WI38 (cell line): ENCODE results near the gene CD79B.

Source experiments
- H3K4me3 ChIP-seq: 2 replicates; pipeline ENCODE4 v1.5.1; 2011; ENCODE audit warnings: low read depth, mild to moderate bottlenecking, control low read depth, low read length
- TF ChIP-seq, protein P1 (sequence below): IDR thresholded peaks from 2 replicates; pipeline ENCODE4 v1.5.1; 2012; ENCODE audit warnings: low read depth, mild to moderate bottlenecking, control low read depth, low read length

The CD79B gene

DNA sequence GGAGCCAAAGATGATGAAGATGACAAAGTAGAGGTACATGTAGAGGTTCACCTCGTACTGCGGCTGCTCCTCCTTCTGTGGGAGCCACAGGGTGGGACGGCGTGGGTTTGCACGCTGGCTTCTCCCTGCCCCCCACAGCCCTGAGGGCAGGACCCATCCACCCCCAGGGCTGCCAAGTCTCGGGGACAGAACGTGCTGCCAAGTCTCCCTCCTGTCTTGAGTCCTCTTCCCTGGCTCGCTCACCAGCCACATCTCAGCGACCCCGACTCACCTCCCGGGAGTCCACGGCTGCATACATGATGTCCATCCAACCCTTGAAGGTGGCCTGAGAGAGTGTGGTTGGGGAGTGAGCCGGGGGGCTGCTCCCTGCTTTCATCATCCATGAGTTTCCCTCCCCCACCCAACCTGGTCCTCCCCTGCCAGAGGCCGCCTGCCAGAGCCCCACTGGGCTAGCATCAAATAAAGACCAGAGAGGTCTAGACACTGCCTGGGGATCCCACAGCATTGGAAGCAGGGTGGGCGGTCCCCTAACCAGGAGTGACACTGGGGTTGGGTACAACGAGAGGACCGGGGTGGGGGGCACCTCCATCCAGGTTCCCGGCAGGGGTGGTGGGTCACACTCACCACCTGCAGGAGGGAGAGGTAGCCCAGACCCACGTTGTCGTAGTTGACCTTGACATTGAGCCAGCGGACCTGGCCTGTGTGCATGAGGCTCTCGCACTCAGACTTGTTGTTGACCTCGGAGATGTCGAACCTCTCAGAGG is 12.8 kb upstream of the CD79B start:
- TF ChIP-seq, protein P1, sequence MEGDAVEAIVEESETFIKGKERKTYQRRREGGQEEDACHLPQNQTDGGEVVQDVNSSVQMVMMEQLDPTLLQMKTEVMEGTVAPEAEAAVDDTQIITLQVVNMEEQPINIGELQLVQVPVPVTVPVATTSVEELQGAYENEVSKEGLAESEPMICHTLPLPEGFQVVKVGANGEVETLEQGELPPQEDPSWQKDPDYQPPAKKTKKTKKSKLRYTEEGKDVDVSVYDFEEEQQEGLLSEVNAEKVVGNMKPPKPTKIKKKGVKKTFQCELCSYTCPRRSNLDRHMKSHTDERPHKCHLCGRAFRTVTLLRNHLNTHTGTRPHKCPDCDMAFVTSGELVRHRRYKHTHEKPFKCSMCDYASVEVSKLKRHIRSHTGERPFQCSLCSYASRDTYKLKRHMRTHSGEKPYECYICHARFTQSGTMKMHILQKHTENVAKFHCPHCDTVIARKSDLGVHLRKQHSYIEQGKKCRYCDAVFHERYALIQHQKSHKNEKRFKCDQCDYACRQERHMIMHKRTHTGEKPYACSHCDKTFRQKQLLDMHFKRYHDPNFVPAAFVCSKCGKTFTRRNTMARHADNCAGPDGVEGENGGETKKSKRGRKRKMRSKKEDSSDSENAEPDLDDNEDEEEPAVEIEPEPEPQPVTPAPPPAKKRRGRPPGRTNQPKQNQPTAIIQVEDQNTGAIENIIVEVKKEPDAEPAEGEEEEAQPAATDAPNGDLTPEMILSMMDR = no peak
- no peak overlapping the region for H3K4me3 ChIP-seq

DNA sequence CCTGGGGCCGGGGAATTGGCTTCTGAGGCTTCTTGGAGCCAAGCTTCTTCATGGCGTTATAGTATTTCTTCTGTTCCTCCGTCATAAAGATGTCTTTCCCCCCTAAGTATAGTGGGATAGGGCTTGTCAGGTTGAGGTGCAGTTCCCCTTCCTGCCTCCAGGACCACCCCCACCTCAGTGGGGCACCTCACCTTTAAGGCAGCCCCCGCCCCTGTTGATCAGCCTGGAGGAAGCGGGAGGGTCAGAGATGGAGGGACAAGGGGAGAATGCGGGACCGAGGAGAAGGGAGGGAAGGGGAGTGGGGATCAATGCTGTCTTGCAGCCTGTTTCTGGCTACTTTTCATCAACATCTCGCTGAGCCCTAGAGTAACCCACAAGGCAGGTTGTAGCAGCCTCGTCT is 11.6 kb upstream of the CD79B start:
- no peak overlapping the region for H3K4me3 ChIP-seq
- TF ChIP-seq, protein P1 = 0 out of 2 replicates have a peak, but pooled peaks have one; percentile 8

DNA sequence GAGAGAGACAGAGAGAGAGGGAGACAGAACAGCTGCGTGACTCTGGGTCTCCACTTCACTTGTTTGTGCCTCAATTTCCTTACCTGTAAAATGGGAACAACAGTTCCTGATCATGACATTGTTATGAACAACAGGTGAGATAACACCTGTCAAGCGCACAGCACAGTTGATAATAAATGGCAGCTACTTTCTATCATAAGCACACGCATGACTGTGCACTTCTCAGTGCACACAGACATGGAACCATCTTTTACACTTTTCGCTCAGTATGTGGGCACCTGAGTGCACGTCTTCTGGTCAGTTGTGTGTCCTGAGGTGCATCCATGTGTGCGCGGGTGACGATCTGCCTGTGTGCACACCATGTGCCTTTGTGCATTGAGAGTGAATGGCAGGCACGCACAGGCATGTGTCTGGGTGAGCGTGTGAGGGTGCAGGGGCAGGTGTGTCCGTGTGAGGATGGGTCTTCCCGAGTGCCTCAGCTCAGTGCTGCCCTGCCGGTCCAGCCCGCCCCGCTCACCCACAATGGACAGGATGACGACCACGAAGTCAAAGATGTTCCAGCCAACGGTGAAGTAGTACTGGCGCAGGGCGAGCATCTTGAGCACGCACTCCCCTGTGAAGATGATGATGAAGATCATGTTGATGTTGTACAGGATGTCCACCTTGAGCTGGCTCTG is 10.3 kb upstream of the CD79B start:
- no peak overlapping the region for H3K4me3 ChIP-seq
- TF ChIP-seq, protein P1 = no peak

DNA sequence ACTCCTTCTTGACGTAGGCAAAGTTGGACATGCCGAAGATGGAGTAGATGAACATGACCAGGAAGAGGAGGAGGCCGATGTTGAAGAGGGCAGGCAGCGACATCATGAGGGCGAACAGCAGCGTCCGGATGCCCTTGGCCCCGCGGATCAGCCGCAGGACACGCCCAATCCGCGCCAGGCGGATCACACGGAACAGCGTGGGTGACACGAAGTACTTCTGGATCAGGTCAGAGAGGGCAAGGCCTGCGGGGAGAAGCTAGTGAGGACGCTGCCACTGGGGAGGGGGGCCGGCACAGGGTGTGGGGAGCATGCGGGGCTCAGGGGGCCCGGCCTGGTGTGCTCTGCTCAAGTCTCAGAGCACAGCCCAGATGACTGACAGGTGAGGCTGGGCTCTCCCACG is 9.6 kb upstream of the CD79B start:
- TF ChIP-seq, protein P1 = no peak
- H3K4me3 ChIP-seq = no peak overlapping the region

DNA sequence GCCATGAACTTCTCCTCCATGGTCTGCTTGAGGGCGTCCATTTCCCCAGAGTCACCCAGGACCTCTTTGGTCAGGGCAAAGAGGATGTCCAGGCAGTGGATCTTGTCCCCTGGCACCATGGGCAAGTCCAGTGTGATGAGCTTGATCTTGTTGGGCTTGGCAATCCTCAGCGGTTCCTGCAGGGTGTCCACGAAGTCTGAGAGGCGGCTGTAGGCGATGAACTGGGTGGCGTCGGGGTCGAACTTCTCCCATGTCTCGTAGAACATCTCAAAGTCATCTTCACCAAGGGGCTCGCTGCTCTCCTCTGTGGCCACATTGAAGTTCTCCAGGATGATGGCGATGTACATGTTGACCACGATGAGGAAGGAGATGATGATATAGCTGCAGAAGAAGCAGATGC is 9.0 kb upstream of the CD79B start:
- H3K4me3 ChIP-seq = no peak overlapping the region
- TF ChIP-seq, protein P1 = no peak

DNA sequence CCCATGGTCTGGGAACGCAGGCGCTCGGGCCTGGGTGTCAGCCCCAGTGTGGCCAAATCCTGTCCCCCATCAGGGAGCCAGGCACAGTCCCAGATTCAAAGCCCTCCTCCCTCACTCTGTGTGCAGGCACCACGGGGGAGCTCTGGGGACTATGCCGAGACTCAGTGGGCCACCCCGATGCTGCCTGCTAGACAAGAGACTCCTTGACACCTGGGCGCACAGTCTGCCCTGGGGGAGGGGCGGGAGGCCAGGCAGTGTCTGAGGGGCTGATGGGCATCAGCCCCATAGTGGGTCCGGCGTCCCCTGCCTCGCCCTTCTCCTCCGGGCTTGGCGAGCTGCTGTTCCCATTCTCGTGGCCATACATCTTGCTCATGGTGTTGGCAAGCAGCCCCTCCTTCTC is 8.5 kb upstream of the CD79B start:
- TF ChIP-seq, protein P1 = no peak
- H3K4me3 ChIP-seq = no peak overlapping the region

DNA sequence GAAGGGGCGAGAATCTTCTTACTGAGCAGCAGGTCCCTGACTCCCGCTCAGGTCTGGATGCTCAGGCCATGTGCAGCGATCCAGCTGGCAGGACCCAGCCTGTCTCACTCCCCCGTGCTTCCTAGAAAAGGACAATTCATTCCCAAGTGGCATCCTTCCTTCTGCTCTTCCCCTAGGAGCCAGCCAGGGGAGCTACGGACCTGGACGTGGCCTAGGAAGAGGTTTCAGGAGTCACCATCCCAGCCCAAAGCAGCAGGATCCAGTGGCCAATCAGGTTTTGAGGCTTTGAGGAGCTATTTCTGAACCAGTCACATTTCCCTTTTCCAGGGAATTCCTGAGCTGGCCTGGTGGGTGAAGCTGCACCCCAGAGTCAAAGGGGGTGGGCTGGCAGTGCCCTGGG is 7.8 kb upstream of the CD79B start:
- H3K4me3 ChIP-seq = no peak overlapping the region
- TF ChIP-seq, protein P1 = no peak
